HG02852 (cell line): Measurements from ENCODE around the gene CDKN2C.
A peak's percentile ranks its signal among the peaks of the same experiment; 100 is the strongest.

ENCODE experiments used
- ATAC-seq: cut with Tn5 transposase; IDR thresholded peaks from one replicate; pipeline ENCODE4 v1.9.1; 2021; ENCODE audit warnings: mild to moderate bottlenecking, moderate library complexity; ENCODE audit not compliant: unreplicated experiment

CDKN2C gene

GRCh38 chr1:50959913-50960844 lies 9.9 kb upstream of the CDKN2C start, which contains the start of gene FAF1:
FAF1 (minus strand) TSS chr1:50960267; CDS start chr1:50959811, 456 bp downstream.
- ATAC-seq, result peak; percentile 85

GRCh38 chr1:50964863-50965262 lies 5.2 kb upstream of the CDKN2C start:
- no peak for ATAC-seq

- no peak for ATAC-seq
Observed at GRCh38 chr1:50966991-50967390, 3.1 kb upstream of the CDKN2C start.

GRCh38 chr1:50967416-50968157 lies 2.5 kb upstream of the CDKN2C start:
- ATAC-seq, result no peak

- ATAC-seq, result peak; percentile 54
Observed at GRCh38 chr1:50968158-50968820, 1.8 kb upstream of the CDKN2C start.

- peak; percentile 16 for ATAC-seq
Observed at GRCh38 chr1:50968821-50969610, 1.0 kb upstream of the CDKN2C start.

- ATAC-seq, result no peak
Observed at GRCh38 chr1:50970509-50970887, 453 bp downstream of the CDKN2C start.

- ATAC-seq, result no peak
Observed at GRCh38 chr1:50970931-50971582, 1.0 kb downstream of the CDKN2C start.

- no peak for ATAC-seq
Observed at GRCh38 chr1:50971748-50972305, 1.8 kb downstream of the CDKN2C start.

GRCh38 chr1:50972766-50973165 lies 2.7 kb downstream of the CDKN2C start:
- no peak for ATAC-seq

- ATAC-seq, result no peak
Observed at GRCh38 chr1:50973255-50973654, 3.2 kb downstream of the CDKN2C start.

GRCh38 chr1:50973875-50974617 lies 4.0 kb downstream of the CDKN2C start:
- ATAC-seq, result no peak

- ATAC-seq, result no peak
Observed at GRCh38 chr1:50974618-50974935, 4.5 kb downstream of the CDKN2C start.

- no peak for ATAC-seq
Observed at GRCh38 chr1:50975436-50975835, 5.4 kb downstream of the CDKN2C start.

- ATAC-seq, result no peak
Observed at GRCh38 chr1:50976111-50976889, 6.3 kb downstream of the CDKN2C start.

- peak; percentile 65 for ATAC-seq
Observed at GRCh38 chr1:50976890-50977574, 7.0 kb downstream of the CDKN2C start.

- peak; percentile 58 for ATAC-seq
Observed at GRCh38 chr1:50977575-50978143, 7.6 kb downstream of the CDKN2C start.
